Measurements from ENCODE around the gene PLCZ1. TPM values are rescaled to one million over a fixed set of nuclear protein-coding genes. Genes with fewer than 3 reads are reported as not detected.
A peak's percentile ranks its signal among the peaks of the same experiment; 100 is the strongest.
"Not testable (repeated sequence)": the region's sequence is repeated elsewhere in the genome, so short reads cannot be mapped to it uniquely, and the experiment has no call there.

The PLCZ1 gene
- total RNA-seq, 1 donor = 0.18 TPM

DNA sequence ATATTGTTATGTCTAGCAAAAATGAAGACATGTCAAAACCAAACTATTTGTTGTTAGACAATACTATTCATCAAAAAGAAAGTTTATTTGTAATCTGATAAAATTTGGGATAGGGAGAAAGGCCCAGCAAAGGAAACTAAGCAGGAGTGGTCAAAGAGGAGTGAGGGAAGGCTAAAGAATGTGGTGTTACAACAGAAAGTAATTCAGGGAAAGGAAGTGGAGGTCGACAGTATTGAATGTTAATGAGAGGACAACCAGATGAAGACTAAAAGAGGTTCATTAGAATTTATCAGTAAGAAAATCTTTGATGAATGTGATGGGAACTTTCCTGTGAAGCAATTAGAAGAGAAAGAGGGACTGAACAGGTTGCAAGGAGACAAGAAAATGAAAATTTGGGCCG, 33.9 kb downstream of the PLCZ1 start:
- peak; percentile 21 for DNase-seq (ENCODE audit: low read depth)
- TF ChIP-seq CTCF (IDR thresholded peaks at IDR 0.05; ENCODE audit: insufficient read depth, low read length) = no peak
- no peak overlapping the region for H3K4me3 ChIP-seq (ENCODE audit: low read depth, low read length)

DNA sequence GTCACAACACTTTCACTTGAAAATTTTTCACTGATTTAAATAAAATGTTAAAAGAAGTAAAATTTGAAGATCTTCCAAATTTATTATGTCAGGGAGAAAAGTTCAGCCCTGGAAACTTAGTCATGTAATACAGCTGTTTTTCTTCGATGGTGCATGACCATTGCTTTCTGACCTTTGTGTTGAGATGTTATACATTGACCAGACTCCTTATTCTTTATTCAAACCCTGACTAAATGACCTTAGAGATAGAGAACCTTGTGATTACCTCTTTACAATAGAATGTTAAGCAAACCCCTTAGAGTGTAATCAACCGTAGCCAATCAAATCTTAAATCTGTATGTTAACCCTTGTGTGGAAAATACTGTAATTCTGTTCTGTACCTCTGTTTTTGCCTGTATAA, 34.5 kb downstream of the PLCZ1 start:
- H3K4me3 ChIP-seq (ENCODE audit: low read depth, low read length) = no peak overlapping the region
- peak; percentile 30 for DNase-seq (ENCODE audit: low read depth)
- TF ChIP-seq CTCF (IDR thresholded peaks at IDR 0.05; ENCODE audit: insufficient read depth, low read length) = no peak

- TF ChIP-seq CTCF (IDR thresholded peaks at IDR 0.05; ENCODE audit: insufficient read depth, low read length) = no peak
- DNase-seq (ENCODE audit: low read depth) = peak; percentile 99
- no peak overlapping the region for H3K4me3 ChIP-seq (ENCODE audit: low read depth, low read length)
Observed at GRCh38 chr12:18700271-18700670, 37.5 kb downstream of the PLCZ1 start.

DNA sequence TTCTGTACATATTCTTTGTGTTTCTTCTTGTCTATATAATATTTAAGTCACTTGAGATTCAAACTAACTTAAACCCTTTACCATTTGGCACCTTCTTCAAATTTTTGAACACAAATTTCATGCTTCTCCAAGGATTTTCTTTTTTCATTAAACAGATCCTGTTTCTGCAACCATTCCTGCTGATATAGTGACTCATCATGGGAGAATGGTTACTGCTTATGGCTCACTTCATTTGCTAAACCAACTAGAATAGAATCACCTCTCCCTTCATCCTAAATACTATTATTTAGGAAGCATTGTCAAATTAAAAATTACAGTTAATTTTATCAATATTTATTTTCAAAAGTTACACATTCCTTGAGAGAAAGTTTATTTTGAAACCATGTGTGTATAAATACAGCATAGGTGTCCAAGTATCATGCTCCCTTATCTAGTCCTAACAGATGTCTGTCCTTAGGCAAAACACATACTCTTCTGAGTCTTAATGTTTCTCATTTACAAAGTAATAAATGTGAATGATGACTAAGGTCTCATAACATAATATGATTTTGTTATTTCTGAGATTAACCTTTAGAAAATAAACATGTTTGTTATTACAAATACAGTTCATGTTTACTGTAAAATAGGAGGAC, 40.7 kb downstream of the PLCZ1 start:
- DNase-seq (ENCODE audit: low read depth) = peak; percentile 64
- H3K4me3 ChIP-seq (ENCODE audit: low read depth, low read length) = no peak overlapping the region
- TF ChIP-seq CTCF (IDR thresholded peaks at IDR 0.05; ENCODE audit: insufficient read depth, low read length) = no peak

DNA sequence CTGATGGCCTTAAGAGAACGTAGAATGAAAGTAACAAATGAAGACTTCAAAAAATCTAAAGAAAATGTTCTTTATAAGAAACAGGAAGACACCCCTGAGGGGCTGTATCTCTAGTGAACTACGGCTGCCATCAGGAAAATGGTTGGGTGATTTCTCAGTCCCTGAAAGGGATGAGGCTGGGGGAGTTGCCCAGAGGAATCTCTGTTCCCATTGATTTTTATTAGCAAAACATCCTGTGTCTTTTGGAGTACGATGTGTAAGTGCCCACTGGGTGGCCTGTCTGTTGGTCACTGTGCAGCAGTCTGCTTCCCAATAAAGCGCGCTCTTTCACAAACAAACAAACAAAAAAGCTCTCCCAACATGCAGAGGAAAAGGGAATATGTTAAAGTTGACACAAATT, 43.8 kb downstream of the PLCZ1 start:
- H3K4me3 ChIP-seq (ENCODE audit: low read depth, low read length); DNase-seq (ENCODE audit: low read depth): not testable (repeated sequence)

GRCh38 chr12:18690653-18691052, 47.2 kb downstream of the PLCZ1 start:
- H3K4me3 ChIP-seq (ENCODE audit: low read depth, low read length) = no peak overlapping the region
- TF ChIP-seq CTCF (IDR thresholded peaks at IDR 0.05; ENCODE audit: insufficient read depth, low read length) = no peak
- DNase-seq (ENCODE audit: low read depth) = peak; percentile 74

GRCh38 chr12:18689771-18690170, 48.0 kb downstream of the PLCZ1 start:
- H3K4me3 ChIP-seq (ENCODE audit: low read depth, low read length) = no peak overlapping the region
- no peak for DNase-seq (ENCODE audit: low read depth)
- no peak for TF ChIP-seq CTCF (IDR thresholded peaks at IDR 0.05; ENCODE audit: insufficient read depth, low read length)

All from fibroblast of the aortic adventitia (primary cell).